HG02840 (cell line): ENCODE results near the gene DLEC1.
"Not testable (repeated sequence)": the region's sequence is repeated elsewhere in the genome, so short reads cannot be mapped to it uniquely, and the experiment has no call there.

Experiments used
- ATAC-seq: cut with Tn5 transposase; IDR thresholded peaks from one replicate; pipeline ENCODE4 v1.9.1; 2021; ENCODE audit warnings: mild to moderate bottlenecking, moderate library complexity, moderate number of reproducible peaks; ENCODE audit not compliant: unreplicated experiment, low FRiP score

Gene DLEC1

GRCh38 chr3:38131621-38132369, 92.8 kb downstream of the DLEC1 start:
- ATAC-seq, result no peak

- no peak for ATAC-seq
These were observed 94.2 kb downstream of the DLEC1 start for GRCh38 chr3:38133209-38133556.

DNA sequence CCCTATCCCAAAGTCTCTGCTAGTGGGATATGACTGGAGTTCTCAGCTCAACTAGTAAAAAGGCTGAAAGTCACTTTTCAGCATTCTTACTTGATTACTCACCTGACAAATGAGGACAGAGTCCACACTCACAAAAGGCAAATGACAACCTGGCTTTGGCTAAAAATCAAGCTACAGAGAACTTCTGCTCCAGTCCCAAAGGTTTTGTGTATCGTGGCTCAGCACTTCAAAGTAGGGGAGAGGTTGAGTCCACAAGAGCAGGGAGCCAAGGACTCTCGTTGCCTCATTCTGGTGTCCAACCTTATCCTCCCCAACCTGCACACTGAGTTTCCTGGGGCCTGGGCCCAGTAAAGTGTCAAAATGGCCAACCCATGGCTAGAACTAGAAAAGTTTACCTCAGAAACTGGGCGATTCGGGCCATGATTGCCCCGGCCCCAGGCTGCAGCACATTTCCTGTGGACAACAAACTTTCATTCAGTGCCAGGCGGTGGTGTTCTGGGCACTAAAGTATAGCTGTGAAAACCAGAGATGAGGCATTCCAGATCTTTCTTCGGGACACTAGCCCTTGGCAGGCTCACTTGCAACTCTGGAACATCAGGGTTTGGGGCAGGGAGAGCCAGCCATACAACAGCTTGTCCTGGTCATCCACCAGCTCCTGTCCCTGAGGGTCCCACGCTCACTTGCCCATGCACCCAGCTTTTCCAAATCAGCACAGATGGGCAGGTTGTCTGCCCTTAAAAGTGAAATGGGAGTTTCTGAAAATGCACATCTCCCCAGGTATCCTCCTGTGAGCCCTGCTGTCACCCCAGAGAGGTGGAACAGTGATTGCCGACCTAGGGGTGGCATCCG, 94.8 kb downstream of the DLEC1 start:
- ATAC-seq, result no peak

DNA sequence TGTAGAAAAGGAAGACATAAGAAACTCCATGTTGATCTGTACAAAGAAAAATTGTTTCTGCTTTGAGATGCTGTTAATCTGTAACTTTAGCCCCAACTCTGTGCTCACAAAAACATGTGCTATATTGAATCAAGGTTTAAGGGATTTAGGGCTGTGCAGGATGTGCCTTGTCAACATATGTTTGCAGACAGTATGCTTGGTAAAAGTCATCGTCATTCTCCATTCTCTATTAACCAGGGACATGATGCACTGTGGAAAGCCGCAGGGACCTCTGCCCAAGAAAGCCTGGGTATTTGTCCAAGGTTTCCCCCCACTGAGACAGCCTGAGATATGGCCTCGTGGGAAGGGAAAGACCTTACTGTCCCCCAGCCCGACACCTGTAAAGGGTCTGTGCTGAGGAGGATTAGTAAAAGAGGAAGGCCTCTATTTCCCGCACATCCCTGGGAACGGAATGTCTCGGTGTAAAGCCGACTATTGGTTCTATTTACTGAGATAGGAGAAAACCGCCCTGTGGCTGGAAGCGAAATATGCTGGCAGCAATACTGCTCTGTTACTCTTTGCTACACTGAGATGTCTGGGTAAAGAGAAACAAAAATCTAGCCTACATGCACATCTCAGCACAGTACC, 95.6 kb downstream of the DLEC1 start:
- not testable (repeated sequence) for ATAC-seq

DNA sequence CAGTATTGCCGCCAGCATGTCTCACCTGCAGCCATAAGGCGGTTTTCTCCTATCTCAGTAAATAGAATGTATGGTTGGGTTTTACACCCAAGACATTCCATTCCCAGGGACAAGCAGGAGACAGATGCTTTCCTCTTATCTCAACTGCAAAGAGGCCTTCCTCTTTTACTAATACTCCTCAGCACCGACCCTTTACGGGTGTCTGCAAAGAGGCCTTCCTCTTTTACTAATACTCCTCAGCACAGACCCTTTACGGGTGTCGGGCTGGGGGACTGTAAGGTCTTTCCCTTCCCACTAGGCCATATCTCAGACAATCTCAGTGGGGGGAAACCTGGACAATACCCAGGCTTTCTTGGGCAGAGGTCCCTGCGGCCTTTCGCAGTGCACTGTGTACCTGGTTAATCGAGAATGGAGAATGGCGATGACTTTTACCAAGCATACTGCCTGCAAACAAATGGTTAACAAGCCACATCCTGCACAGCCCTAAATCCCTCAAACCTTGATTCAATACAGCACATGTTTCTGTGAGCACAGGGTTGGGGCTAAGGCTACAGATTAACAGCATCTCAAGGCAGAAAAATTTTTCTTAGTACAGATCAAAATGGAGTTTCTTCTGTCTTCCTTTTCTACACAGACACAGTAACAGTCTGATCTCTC, 96.7 kb downstream of the DLEC1 start:
- ATAC-seq, result not testable (repeated sequence)

DNA sequence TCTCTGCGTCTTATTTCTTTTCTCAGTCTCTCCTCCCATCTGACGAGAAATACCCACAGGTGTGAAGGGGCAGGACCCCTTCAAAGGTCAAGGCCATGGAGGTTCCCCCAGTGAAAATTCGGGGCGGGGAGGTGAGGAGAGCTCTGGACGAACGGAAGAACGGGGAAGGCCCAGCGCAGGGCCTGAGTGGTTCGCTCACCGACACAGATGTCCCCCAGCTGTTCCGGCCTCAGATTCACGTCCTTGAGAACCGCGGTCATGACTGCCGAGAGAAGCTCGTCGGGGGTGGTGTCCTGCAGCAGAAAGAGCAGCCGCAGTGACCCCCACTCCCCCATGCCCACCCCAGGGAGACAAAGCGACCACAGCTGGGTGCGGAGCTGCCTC, 97.4 kb downstream of the DLEC1 start:
- ATAC-seq, result no peak

- peak; percentile 86 for ATAC-seq
These were observed 98.0 kb downstream of the DLEC1 start, which contains the start of gene ACAA1 for GRCh38 chr3:38136777-38137614. Gene ACAA1 (minus strand): TSS chr3:38137127. CDS start chr3:38137035, 92 bp downstream.

GRCh38 chr3:38137615-38138348, 98.8 kb downstream of the DLEC1 start:
- no peak for ATAC-seq

DNA sequence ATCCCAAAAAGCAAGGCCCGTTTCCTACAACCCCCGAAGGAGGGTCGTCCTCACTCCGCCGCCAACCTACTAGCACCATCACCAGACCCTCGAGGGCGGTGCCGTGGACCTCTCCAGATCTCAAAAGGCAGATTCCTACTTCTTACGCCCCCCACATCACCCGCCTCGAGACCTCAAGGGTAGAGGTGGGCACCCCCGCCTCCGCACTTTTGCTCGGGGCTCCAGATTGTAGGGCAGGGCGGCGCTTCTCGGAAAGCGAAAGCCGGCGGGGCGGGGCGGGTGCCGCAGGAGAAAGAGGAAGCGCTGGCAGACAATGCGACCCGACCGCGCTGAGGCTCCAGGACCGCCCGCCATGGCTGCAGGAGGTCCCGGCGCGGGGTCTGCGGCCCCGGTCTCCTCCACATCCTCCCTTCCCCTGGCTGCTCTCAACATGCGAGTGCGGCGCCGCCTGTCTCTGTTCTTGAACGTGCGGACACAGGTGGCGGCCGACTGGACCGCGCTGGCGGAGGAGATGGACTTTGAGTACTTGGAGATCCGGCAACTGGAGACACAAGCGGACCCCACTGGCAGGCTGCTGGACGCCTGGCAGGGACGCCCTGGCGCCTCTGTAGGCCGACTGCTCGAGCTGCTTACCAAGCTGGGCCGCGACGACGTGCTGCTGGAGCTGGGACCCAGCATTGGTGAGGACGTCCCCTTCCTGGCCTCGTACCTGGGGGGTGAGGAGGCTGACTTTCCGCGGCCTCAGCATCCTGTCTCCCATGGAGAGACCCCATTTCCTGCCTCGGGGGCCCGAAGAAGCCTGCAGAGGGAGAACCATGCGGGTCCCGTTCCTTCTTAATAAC, 99.6 kb downstream of the DLEC1 start, which contains the start of gene MYD88:
TSS of gene MYD88 (plus strand) at position 313 of the 842 bp plus-strand sequence. CDS start at position 353, 40 bp downstream.
- ATAC-seq, result no peak

GRCh38 chr3:38139191-38139590, 100.2 kb downstream of the DLEC1 start:
- ATAC-seq, result no peak

DNA sequence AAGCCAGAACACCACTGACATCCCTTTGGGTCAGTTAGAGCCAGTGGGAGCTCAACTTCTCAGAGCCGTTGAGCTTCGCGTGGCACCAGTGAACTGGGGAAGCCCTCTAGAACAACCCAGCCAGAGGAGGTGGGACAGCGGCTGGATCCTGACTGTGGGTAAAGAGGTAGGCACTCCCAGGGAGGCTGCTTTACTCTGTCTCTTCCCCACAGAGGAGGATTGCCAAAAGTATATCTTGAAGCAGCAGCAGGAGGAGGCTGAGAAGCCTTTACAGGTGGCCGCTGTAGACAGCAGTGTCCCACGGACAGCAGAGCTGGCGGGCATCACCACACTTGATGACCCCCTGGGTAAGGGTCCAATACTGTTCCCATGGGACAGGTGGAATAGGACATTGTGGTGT, 100.6 kb downstream of the DLEC1 start:
- no peak for ATAC-seq

DNA sequence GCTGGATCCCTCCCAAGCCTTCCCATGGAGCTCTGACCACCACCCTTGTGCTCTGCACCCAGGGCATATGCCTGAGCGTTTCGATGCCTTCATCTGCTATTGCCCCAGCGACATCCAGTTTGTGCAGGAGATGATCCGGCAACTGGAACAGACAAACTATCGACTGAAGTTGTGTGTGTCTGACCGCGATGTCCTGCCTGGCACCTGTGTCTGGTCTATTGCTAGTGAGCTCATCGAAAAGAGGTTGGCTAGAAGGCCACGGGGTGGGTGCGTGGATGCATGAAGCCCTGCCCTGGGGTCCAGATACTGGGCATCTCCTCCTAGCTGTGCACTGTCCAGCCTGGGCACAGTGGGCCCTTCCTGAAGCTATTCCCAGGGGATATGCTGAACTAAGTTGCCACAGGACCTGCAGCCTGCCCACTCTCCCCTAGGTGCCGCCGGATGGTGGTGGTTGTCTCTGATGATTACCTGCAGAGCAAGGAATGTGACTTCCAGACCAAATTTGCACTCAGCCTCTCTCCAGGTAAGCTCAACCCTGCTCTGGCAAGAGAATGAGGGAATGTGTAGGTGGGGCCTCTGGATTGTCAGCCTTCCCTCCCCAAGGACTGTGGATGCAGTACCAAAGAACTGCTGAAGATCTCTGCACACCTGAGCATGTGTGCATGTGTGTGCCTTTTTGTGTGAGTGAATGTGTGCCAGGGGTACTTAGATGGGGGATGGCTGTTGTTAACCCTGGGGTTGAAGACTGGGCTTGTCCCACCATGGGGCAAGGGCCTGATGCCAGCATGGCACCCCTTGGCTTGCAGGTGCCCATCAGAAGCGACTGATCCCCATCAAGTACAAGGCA, 101.5 kb downstream of the DLEC1 start:
- ATAC-seq, result no peak

DNA sequence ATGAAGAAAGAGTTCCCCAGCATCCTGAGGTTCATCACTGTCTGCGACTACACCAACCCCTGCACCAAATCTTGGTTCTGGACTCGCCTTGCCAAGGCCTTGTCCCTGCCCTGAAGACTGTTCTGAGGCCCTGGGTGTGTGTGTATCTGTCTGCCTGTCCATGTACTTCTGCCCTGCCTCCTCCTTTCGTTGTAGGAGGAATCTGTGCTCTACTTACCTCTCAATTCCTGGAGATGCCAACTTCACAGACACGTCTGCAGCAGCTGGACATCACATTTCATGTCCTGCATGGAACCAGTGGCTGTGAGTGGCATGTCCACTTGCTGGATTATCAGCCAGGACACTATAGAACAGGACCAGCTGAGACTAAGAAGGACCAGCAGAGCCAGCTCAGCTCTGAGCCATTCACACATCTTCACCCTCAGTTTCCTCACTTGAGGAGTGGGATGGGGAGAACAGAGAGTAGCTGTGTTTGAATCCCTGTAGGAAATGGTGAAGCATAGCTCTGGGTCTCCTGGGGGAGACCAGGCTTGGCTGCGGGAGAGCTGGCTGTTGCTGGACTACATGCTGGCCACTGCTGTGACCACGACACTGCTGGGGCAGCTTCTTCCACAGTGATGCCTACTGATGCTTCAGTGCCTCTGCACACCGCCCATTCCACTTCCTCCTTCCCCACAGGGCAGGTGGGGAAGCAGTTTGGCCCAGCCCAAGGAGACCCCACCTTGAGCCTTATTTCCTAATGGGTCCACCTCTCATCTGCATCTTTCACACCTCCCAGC, 102.4 kb downstream of the DLEC1 start:
- no peak for ATAC-seq

DNA sequence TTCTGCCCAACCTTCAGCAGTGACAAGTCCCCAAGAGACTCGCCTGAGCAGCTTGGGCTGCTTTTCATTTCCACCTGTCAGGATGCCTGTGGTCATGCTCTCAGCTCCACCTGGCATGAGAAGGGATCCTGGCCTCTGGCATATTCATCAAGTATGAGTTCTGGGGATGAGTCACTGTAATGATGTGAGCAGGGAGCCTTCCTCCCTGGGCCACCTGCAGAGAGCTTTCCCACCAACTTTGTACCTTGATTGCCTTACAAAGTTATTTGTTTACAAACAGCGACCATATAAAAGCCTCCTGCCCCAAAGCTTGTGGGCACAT, 102.9 kb downstream of the DLEC1 start:
- ATAC-seq, result no peak

GRCh38 chr3:38142959-38143358, 104.0 kb downstream of the DLEC1 start:
- no peak for ATAC-seq

GRCh38 chr3:38143511-38143910, 104.5 kb downstream of the DLEC1 start:
- no peak for ATAC-seq

- no peak for ATAC-seq
These were observed 107.5 kb downstream of the DLEC1 start for GRCh38 chr3:38146504-38146903.
